GM12878 (cell line): Measurements from ENCODE around the gene RUNDC3A. TPM values are rescaled to one million over a fixed set of nuclear protein-coding genes. Genes with fewer than 3 reads are reported as not detected.

Source experiments
- ATAC-seq: fragments of 200-7000 bp; cut with Tn5 transposase; 3 replicates; pipeline ENCODE4 v1.9.1; 2020; ENCODE audit warnings: mild to moderate bottlenecking, moderate library complexity
- BruUV-seq: library from RNA; stranded (reverse); fragments of 400-500 nt; replicated peaks from 2 replicates; lab custom pipeline; 2021; lab: Mats Ljungman, UMichigan
- CTCF ChIA-PET: fragments of 300-600 bp; sonication (Branson Sonifier 250); formaldehyde crosslinking; extraction: SDS; loops from one replicate; lab custom pipeline; 2021; ENCODE audit warnings: inconsistent platforms; lab: Yijun Ruan, JAX
- POLR2A ChIA-PET: fragments of 350-600 bp; formaldehyde crosslinking; extraction: SDS; loops from one replicate; lab custom pipeline; 2021; ENCODE audit warnings: inconsistent platforms; lab: Charles Lee
- RAD21 ChIA-PET: fragments of 300-600 bp; sonication (Branson Sonifier 250); formaldehyde crosslinking; loops from one replicate; lab custom pipeline; 2023; ENCODE audit warnings: antibody characterized with exemption; ENCODE audit not compliant: unreplicated experiment; lab: Charles Lee
- SMC1A ChIA-PET: fragments of 300-600 bp; sonication (Branson Sonifier 250); formaldehyde crosslinking; loops from one replicate; lab custom pipeline; 2023; ENCODE audit not compliant: unreplicated experiment, uncharacterized antibody; lab: Charles Lee
- DNase-seq: peaks from one replicate; pipeline ENCODE4 v3.0.0-alpha.2; 2011; ENCODE audit warnings: low read depth, low spot score
- FAIRE-seq: peaks from 3 replicates; lab custom pipeline; 2011; peaks lifted over from hg19 to GRCh38; lab: Jason Lieb, UNC
- H2AFZ ChIP-seq: 2 replicates; pipeline ENCODE4 v1.6.0; 2011; ENCODE audit warnings: low read depth, low read length, control low read depth; ENCODE audit not compliant: control insufficient read depth
- H3K27ac ChIP-seq: 2 replicates; pipeline ENCODE4 v1.5.1; 2011; ENCODE audit warnings: control low read depth; ENCODE audit not compliant: control insufficient read depth, insufficient read depth
- H3K27me3 ChIP-seq, 2 experiments: replicated peaks in 1 of 2; 2 replicates each; pipeline versions ENCODE4 v1.6.0 to v1.6.1; 2011; ENCODE audit warnings: low read length in 1 of 2; ENCODE audit not compliant: control insufficient read depth in 2 of 2, insufficient read depth in 2 of 2
- H3K36me3 ChIP-seq, 2 experiments: 2 replicates each; pipeline ENCODE4 v1.5.1; 2011; ENCODE audit warnings: low read length in 1 of 2; ENCODE audit not compliant: control insufficient read depth in 2 of 2, insufficient read depth in 2 of 2
- H3K4me1 ChIP-seq: 2 replicates; pipeline ENCODE4 v1.6.1; 2011; ENCODE audit warnings: mild to moderate bottlenecking, low read length, moderate library complexity, mixed read lengths; ENCODE audit not compliant: control insufficient read depth, insufficient read depth
- H3K4me2 ChIP-seq: 2 replicates; pipeline ENCODE4 v1.6.0; 2011; ENCODE audit warnings: control low read depth; ENCODE audit not compliant: control insufficient read depth, insufficient read depth
- H3K4me3 ChIP-seq: fragments of 200-600 bp; sonication (generic); 2 replicates; pipeline ENCODE4 v1.5.1; 2016
- H3K79me2 ChIP-seq: 2 replicates; pipeline ENCODE4 v1.6.0; 2011; ENCODE audit warnings: low read length; ENCODE audit not compliant: control insufficient read depth, insufficient read depth
- H3K9ac ChIP-seq: 2 replicates; pipeline ENCODE4 v1.8.0; 2011; ENCODE audit warnings: low read length, control low read depth, mixed read lengths; ENCODE audit not compliant: control insufficient read depth, insufficient read depth
- H3K9me3 ChIP-seq: replicated peaks from 3 replicates; pipeline ENCODE4 v1.5.1; 2011; ENCODE audit warnings: mild to moderate bottlenecking, low read length; ENCODE audit not compliant: control insufficient read depth, insufficient read depth
- H4K20me1 ChIP-seq: 2 replicates; pipeline ENCODE4 v1.6.0; 2011; ENCODE audit not compliant: control insufficient read depth, insufficient read depth
- CBX5 ChIP-seq: sonication (generic); IDR thresholded peaks from 2 replicates; pipeline ENCODE4 v1.6.1; 2016; ENCODE audit warnings: low read depth, moderate library complexity, mild to moderate bottlenecking, inconsistent platforms
- DPF2 ChIP-seq: fragments of 450-650 bp; IDR thresholded peaks from 2 replicates; pipeline ENCODE4 v1.6.1; 2017; ENCODE audit warnings: mild to moderate bottlenecking
- FOXK2 ChIP-seq: fragments of 450-650 bp; IDR thresholded peaks from 2 replicates; pipeline ENCODE4 v1.6.1; 2017; ENCODE audit warnings: mild to moderate bottlenecking, moderate library complexity
- GATAD2B ChIP-seq: fragments of 450-650 bp; conservative IDR thresholded peaks from 2 replicates; pipeline ENCODE4 v1.6.1; 2017; ENCODE audit warnings: low read depth, mild to moderate bottlenecking, moderate library complexity
- MEF2B ChIP-seq: fragments of 450-650 bp; IDR thresholded peaks from 2 replicates; pipeline ENCODE4 v1.6.1; 2018; ENCODE audit warnings: mild to moderate bottlenecking, moderate library complexity; ENCODE audit not compliant: partially characterized antibody, poor library complexity, severe bottlenecking
- MYC ChIP-seq: IDR thresholded peaks from 2 replicates; pipeline ENCODE4 v1.6.1; 2011; ENCODE audit warnings: mild to moderate bottlenecking, low read length, moderate library complexity, inconsistent platforms; ENCODE audit not compliant: insufficient read depth, insufficient replicate concordance, insufficient read length, severe bottlenecking
- NBN ChIP-seq: fragments of 450-650 bp; IDR thresholded peaks from 2 replicates; pipeline ENCODE4 v1.6.1; 2016
- NFXL1 ChIP-seq: fragments of 450-650 bp; IDR thresholded peaks from 2 replicates; pipeline ENCODE4 v1.6.1; 2017; ENCODE audit warnings: antibody characterized with exemption, mild to moderate bottlenecking, borderline replicate concordance
- NFYB ChIP-seq: IDR thresholded peaks from 2 replicates; pipeline ENCODE4 v1.6.1; 2011; ENCODE audit warnings: low read depth, mild to moderate bottlenecking, low read length, improper control_type of control experiment, moderate library complexity; ENCODE audit not compliant: insufficient read depth
- NRF1 ChIP-seq: conservative IDR thresholded peaks from 2 replicates; pipeline ENCODE4 v1.6.1; 2011; ENCODE audit warnings: mild to moderate bottlenecking, low read depth, low read length, improper control_type of control experiment
- PAX5 ChIP-seq: IDR thresholded peaks from 2 replicates; pipeline ENCODE4 v1.6.1; 2011; ENCODE audit warnings: low read depth, low read length, borderline replicate concordance
- POU2F2 ChIP-seq: IDR thresholded peaks from 3 replicates; pipeline ENCODE4 v1.6.1; 2011; ENCODE audit warnings: low read depth, mild to moderate bottlenecking, low read length, borderline replicate concordance
- SPI1 ChIP-seq: IDR thresholded peaks from 2 replicates; pipeline ENCODE4 v1.6.1; 2011; ENCODE audit warnings: low read depth, mild to moderate bottlenecking, low read length, moderate library complexity, borderline replicate concordance; ENCODE audit not compliant: insufficient read depth
- SUPT20H ChIP-seq: IDR thresholded peaks from 2 replicates; pipeline ENCODE4 v1.6.1; 2011; ENCODE audit warnings: low read depth, mild to moderate bottlenecking, low read length, moderate library complexity, borderline replicate concordance; ENCODE audit not compliant: control insufficient read depth
- TARDBP ChIP-seq: IDR thresholded peaks from 2 replicates; pipeline ENCODE4 v1.6.1; 2016; ENCODE audit warnings: borderline replicate concordance
- TCF7 ChIP-seq: IDR thresholded peaks from 2 replicates; pipeline ENCODE4 v1.6.1; 2014; ENCODE audit warnings: antibody characterized with exemption, borderline replicate concordance
- ZNF217 ChIP-seq: fragments of 450-650 bp; IDR thresholded peaks from 2 replicates; pipeline ENCODE4 v1.6.1; 2017; ENCODE audit warnings: antibody characterized with exemption, mild to moderate bottlenecking
- WGBS: methylation state at CpG from one replicate; pipeline ENCODE4 v1.1.6; 2016; ENCODE audit warnings: low lambda C conversion rate; ENCODE audit not compliant: insufficient replicate concordance, insufficient coverage; ENCODE audit errors: missing lambda C conversion rate; 5-methylcytosine and 5-hydroxymethylcytosine counted together
- in situ Hi-C: fragments of 300-500 bp; cut with MboI; formaldehyde crosslinking; loops from 9 replicates; pipeline ENCODE4 v1.14.3; 2018; ENCODE audit warnings: mixed read lengths
- intact Hi-C: fragments of 100-400 bp; cut with micrococcal nuclease; formaldehyde crosslinking; loops from one replicate; pipeline ENCODE4 v1.14.2; 2022; ENCODE audit not compliant: unreplicated experiment
- polyA plus RNA-seq, 11 experiments: library from polyadenylated mRNA; depleted of rRNA in 4 of 11; unstranded in 6 of 11; stranded (reverse) in 5 of 11; fragments of >200 nt; fragmentation: Nextera tagmentation in 4 of 11; fragmentation: Illumina TruSeq in 1 of 11; extraction: Ambion mirVana in 4 of 11; extraction: Trizol in 1 of 11; gene quantifications; 1 replicate in 1 of 11; 2 replicates in 10 of 11; pipeline versions ENCODE4 v1.2.1 to v1.2.3, GENCODE V29; 2011 to 2016; ENCODE audit warnings: inconsistent platforms in 2 of 11, missing spikeins in 2 of 11, low read depth in 1 of 11
- total RNA-seq, 4 experiments: library from RNA; depleted of rRNA in 3 of 4; stranded (reverse); fragments of >200 nt in 3 of 4; fragmentation: Illumina TruSeq in 1 of 4; extraction: Trizol in 1 of 4; gene quantifications; 2 replicates each; pipeline versions ENCODE4 v1.2.1 to v1.2.3, GENCODE V29; 2013 to 2021
- TF ChIP-seq, protein P1 (sequence below): IDR thresholded peaks from 2 replicates; pipeline ENCODE4 v1.6.1; 2011; ENCODE audit warnings: low read depth, low read length, improper control_type of control experiment, borderline replicate concordance

RUNDC3A gene
- total and polyA plus RNA-seq, 10 of the 15 experiments (the other 5 are each of a cell fraction or from before 2014, with no cell fraction given) = 0.07 to 0.17 TPM; not detected in 8

DNA sequence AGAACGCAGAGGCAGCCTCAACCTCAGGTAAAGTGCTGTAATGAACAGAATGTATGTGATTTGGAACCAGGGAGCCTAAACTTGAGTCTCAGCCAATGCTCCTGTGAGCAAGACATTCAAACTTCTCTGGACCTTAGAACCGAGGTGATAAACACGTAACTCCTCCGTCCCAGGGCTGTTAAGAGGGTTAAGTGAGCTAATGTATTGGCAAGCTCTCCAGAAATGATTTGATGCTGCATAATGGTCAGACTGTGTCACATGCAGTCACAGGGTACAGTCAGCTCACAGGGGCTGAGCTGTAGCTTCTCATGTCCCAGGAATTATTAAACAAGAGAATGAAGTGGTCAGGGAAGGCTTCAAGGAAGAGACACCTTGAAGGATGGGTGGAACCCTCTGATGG is 30.4 kb upstream of the RUNDC3A start:
- Histone ChIP-seq H3K9ac (no peak overlapping the region), H3K27me3 (no peaks in the 10 kb centered on the region; a peak in 1 of 4 replicates), H3K27ac (no peak overlapping the region), H3K9me3 (no peaks in the 10 kb centered on the region), H3K79me2 (no peaks in the 10 kb centered on the region), H4K20me1 (no peaks in the 10 kb centered on the region), H3K4me2 (no peak overlapping the region), H3K4me1 (peaks cover 16% of the 10 kb centered on the region), H2AFZ (no peak overlapping the region), H3K36me3 (no peaks in the 10 kb centered on the region), H3K4me3 (no peak overlapping the region)
- intact Hi-C loops = no loop called here
- 77% methylated on average over 4 of the region's 4 CpGs for WGBS
- in situ Hi-C loops = loop anchor here (5.0 kb wide), 1 partner anchor 51 kb away; no protein-coding TSS in a partner anchor
- no peak for ATAC-seq
- no peak for FAIRE-seq
- TF ChIP-seq MEF2B (no peak), NRF1 (no peak), PAX5 (no peak), POU2F2 (no peak), GATAD2B (no peak), SUPT20H (no peak), SPI1 (no peak), CBX5 (no peak), DPF2 (no peak), NBN (no peak), ZNF217 (no peak), TARDBP (no peak), TCF7 (no peak), MYC (no peak), NFXL1 (no peak), FOXK2 (no peak), NFYB (no peak)
- TF ChIP-seq, protein P1, sequence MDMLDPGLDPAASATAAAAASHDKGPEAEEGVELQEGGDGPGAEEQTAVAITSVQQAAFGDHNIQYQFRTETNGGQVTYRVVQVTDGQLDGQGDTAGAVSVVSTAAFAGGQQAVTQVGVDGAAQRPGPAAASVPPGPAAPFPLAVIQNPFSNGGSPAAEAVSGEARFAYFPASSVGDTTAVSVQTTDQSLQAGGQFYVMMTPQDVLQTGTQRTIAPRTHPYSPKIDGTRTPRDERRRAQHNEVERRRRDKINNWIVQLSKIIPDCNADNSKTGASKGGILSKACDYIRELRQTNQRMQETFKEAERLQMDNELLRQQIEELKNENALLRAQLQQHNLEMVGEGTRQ = no peak
- ChIA-PET SMC1A (no interaction called here), RAD21 (interaction anchor here (0.7 kb wide), 1 partner anchor 49 kb away, joined by 3 read pairs; no protein-coding TSS in a partner anchor), CTCF (no interaction called here), POLR2A (interaction anchor here (0.5 kb wide), 1 partner anchor 56 kb away, joined by 7 read pairs; no protein-coding TSS in a partner anchor)
- BruUV-seq = no TSS peak
- DNase-seq = no peak
